ENCODE measurements around the gene CALCOCO1.

- TF ChIP-seq ZNF274 (IDR thresholded peaks at IDR 0.05; ENCODE audit: low read depth, low read length) = no peak
- TF ChIP-seq YY1 (IDR thresholded peaks at IDR 0.05; ENCODE audit: insufficient read depth, insufficient read length) = no peak
- no peak for TF ChIP-seq SUZ12 (IDR thresholded peaks at IDR 0.05; ENCODE audit: extremely low read depth, insufficient read depth, insufficient read length)
These were observed 4.7 kb downstream of the CALCOCO1 start for GRCh38 chr12:53722450-53723041.
